ENCODE measurements around the gene DUSP23.

The DUSP23 gene

DNA sequence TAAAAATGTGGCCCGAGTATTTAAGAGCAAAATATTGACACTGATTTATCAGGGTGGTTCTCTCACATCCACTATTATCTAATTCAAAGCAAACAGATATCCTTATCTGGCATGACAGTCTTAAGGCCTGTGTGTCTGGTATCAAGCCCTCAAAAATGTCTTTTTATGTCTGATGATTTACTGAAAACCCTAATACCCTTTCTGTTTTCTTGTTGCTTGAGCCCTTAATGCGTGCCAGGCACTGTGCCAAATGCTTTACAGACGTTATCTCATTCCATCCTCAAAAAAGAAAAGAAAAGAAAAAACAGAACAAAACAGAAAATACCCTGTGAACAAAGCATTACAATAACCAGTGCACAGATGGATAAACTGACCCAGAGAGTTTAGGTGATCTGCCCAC, 5.7 kb downstream of the DUSP23 start:
- DNase-seq (ENCODE audit: low spot score) = no peak

DNA sequence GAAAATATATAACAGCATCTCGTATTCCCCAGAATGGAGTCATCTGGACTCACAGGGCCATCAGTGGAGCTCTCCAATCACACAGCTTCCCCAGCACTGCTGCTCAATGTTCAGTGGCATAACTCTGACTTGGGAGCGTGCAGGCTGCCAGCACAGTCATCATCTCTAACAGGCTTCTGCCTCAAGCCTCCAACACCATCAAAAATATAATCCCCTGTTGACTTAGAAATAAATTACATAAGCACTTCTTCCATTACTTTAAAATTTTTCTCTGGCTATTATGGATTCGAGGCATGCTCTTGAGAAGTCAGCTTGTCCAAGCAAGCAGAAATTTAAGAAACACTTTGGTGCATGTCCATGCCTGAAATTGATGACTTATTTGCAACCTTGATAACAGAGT, 6.2 kb downstream of the DUSP23 start:
- DNase-seq (ENCODE audit: low spot score) = no peak

- peak; percentile 39 for DNase-seq (ENCODE audit: low spot score)
Observed at GRCh38 chr1:159790237-159790917, 9.6 kb downstream of the DUSP23 start.

DNA sequence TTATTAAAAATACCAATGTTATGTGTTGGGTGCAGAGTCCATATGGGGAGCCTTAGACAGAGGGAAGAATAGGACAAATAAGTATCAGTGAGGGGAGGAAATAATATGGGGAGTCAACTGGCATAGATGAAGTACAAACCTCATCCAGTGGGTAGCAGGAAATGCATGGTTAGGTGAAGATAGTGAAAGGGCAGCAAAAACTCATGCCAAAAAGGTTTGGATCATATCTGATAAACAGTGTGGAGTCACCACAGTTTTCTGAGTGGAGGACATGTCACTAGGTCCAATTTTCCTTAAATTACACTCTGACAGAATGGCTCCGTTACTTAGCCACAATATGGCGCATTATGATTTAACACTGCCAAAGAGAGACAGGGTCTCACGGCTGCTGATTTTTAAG, 10.3 kb downstream of the DUSP23 start:
- no peak for DNase-seq (ENCODE audit: low spot score)

GRCh38 chr1:159791461-159791860, 10.7 kb downstream of the DUSP23 start:
- no peak for DNase-seq (ENCODE audit: low spot score)

- DNase-seq (ENCODE audit: low spot score) = no peak
Observed at GRCh38 chr1:159795534-159795933, 14.8 kb downstream of the DUSP23 start.

- DNase-seq (ENCODE audit: low spot score) = peak; percentile 56
Observed at GRCh38 chr1:159798893-159799292, 18.1 kb downstream of the DUSP23 start.

DNA sequence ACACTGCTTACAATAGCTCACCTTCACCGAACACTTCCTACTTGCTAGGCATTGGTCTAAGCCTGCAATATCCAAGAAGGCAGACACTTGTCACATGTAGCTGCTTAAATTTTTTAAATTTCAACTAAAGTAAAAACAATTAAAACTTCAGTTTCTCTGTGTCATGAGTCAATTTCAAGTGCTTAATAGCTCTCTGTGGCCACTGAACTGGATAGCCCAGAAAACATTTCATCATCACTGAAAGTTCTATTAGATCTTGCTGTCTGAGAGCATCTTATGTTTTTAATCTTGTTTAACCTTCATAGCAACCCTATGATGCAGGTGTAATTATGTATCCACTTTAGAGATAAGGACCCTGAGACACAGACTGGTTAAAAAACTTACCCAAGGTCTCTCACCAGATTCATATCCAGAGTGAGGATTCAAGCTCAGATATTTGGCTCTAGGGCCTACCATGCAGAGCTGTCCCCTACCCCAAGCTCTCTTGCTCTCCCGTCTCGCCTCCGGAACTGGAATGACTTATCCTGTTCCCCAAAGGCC, 18.8 kb downstream of the DUSP23 start:
- no peak for DNase-seq (ENCODE audit: low spot score)

DNA sequence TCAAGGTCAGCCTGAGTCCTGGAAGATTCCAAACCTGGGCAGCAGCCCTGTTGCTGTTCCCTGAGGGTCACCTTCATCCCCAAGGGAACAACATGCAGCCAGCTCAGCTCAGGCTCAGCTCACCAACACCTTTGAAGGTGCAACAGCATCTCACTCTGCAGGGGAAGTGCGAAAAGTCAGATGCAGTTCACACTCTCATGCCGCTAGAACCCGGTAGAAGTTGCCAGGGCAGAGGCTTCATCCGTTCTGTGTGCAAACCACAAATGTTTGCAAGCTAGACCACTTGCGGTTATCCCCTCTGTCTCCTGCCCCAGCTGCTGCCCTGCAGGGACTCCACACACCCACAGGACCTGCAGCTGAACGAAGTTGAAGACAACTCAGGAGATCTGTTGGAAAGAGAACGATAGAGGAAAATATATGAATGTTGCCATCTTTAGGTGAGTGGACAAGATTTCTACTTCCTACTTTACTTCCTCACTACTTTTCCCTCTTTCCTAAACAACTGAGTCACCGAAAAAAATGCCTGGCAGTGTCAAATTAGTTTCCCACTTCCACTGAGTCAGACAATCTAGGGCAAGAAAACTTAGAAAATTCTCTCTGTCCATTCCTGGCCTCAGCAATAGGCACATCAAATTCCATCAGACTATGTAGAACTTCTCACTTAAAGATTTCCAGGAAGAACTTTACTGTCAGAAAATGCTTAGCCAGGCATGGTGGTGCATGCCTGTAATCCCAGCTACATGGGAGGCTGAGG, 19.6 kb downstream of the DUSP23 start:
- no peak for DNase-seq (ENCODE audit: low spot score)

- DNase-seq (ENCODE audit: low spot score) = no peak
Observed at GRCh38 chr1:159802111-159802510, 21.3 kb downstream of the DUSP23 start, which contains the start of gene FCRL6. Gene FCRL6 (plus strand): TSS chr1:159802360. CDS start chr1:159802425, 65 bp downstream.

DNA sequence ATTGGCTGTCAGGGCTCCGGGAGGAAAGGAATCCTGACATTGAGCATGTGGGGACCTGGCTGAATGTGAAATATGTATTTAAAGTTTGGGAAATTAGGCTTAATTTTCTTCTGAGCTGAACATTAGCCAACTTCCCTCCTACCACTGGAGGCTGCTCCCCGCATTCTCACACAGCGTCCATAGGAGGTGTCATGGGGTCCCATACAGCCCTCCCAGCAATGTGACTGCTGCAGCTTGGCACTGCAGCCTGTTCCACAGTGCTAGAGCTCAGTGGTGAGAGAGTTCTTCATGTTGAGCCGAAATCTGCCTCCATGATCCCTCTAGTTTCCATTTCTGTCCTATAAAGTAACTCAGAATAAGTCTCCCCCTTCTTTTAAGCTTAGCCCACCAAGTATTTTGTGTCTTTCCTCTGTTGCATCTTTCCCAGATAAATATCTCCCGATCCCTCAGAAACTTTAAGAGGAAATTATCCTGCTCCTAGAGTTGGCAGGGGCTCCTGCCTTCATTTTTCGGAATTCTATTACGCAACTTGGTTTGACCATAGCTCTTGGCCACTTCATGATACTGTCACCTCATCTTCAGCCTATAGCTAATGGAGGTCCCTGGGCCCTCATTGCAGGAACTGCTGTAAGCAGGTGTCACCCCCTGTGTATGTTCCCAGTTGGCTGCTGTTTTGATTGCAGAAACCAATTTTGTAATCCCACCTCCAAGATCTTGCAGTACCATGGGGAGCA, 23.4 kb downstream of the DUSP23 start:
- DNase-seq (ENCODE audit: low spot score) = no peak

DNA sequence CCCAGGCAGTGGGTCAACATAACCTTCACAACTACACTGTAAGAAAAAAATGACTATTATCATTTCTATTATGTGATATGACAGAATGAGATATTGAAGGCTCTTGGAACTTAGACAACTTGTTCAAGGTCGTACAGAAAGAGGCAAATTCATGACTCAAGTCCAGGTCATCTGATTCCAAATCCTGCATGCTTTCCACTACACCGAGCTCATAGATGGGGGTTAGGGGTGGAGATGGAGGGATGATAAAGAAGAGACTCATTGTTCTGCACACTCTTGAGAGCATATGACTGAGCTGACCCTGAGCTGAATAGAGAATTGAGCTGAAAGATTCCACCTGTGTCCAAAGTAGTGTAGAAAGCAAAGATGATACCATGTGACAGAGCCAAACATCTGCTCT, 24.2 kb downstream of the DUSP23 start:
- no peak for DNase-seq (ENCODE audit: low spot score)

GRCh38 chr1:159815926-159816325, 35.2 kb downstream of the DUSP23 start:
- no peak for DNase-seq (ENCODE audit: low spot score)

DNA sequence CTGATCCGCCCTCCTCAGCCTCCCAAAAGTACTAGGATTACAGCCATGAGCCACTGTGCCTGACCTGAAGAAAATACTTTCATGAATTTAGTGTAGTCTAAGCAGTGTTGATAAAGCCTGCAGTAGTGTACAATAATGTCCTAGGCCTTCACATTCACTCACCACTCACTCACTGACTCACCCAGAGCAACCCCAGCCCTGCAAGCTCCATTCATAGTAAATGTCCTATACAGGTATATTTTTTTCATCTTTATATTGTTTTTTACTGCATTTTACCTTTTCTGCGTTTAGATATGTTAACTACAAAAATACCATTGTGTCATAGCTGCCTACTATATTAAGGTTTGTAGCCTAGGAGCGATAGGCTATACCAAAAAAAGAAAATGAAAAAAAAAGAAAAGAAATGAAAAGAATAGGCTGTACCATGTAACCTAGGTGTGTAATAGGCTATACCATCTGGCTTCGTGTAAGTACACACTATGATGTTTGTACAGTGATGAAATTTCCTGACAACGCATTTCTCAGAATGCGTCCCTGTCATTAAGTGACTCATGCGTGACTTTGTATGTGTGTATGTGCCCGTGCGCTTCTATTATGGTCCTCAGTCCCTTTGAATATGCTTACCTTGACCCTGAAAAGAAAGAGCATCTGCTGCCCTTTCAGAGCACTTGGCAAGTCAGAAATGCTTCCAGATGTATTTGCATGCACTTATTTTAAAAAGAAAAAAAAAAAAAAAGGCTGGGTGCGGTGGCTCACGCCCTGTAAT, 36.7 kb downstream of the DUSP23 start:
- DNase-seq (ENCODE audit: low spot score) = no peak

DNA sequence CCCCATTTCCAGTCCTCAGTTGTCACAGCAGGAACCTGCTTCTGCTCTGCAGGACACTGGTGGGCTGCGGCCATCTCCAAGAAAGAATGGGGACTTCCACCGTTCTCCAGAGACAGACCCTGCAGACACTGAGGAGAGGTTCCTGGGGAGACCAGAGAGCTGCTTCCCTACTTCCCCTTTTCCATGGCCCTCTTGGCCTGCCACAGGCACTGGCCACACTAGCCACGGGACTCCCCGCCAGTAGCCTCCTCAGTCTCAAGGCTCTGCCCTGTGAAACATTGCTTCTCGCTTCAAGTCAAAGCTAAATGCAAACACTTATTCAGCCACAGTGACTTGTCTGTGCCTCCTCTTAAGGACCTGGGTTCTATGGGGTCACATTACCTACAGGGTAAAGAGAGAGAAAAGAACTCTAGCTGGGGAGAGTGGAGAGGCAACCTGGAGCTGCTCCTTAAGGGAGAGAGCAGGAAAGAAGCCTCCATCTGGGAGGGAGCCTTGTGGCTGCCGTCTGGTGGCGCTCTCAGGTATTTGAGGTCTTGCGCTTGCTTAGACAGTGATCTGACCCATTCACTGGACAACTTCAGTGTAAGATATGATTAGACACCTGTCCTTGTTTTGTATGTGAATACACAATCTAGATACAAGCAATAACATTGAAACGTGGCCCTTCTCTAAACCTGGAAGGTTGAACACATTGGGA, 40.6 kb downstream of the DUSP23 start:
- DNase-seq (ENCODE audit: low spot score) = no peak

- DNase-seq (ENCODE audit: low spot score) = no peak
Observed at GRCh38 chr1:159823406-159823805, 42.6 kb downstream of the DUSP23 start.

DNA sequence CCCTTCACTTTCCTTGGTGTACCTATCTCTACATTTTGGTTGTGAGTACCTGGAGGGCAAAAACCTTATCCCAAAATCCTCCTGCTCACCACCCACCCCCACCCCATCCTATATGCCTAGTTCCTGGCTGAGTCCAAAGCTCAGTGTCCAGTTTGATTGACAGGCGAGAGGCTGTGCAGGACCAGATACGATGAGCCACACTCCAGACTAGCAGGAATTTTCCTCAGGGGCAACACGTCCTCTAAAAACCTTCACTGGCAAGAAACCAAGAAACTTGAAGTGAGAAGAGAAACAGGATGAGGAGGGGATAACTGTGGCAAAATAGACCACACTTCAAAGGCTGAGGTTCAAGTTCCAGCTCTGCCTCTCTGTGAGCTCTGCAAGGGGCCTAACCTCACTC, 44.8 kb downstream of the DUSP23 start:
- no peak for DNase-seq (ENCODE audit: low spot score)

DNA sequence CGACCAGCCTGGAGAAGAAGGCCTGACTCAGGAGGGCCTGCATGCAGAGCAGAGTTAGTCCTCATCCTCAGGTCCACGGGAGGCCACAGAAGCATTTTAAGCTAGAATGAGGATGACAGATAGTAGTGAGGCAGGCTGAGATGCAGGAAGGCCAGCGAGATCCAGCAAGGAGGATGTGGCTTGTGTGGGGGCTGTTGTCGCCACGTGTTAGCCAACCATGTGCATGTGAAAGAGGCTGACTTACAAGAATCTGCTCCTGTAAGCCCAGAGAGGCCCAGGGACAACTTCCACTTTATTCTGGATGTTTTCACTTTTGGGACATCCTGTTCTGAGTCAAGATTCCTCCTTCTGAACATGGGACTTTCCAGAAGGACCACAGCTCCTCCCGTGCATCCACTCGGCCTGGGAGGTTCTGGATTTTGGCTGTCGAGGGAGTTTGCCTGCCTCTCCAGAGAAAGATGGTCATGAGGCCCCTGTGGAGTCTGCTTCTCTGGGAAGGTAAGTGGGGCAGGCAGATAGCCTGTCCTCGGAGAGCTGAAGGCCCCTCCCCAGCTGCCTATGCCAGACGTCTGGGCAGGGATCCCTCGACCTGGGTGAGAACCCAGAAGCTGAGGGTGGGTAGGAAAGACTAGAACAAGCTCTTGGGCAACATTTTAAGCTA, 45.8 kb downstream of the DUSP23 start, which contains the start of gene SLAMF8:
Gene SLAMF8, plus strand, starts transcription at position 433 of the 661 bp plus-strand sequence. Its CDS starts 26 bp downstream, at position 459.
- no peak for DNase-seq (ENCODE audit: low spot score)

- no peak for DNase-seq (ENCODE audit: low spot score)
Observed at GRCh38 chr1:159827102-159827490, 46.3 kb downstream of the DUSP23 start.

DNA sequence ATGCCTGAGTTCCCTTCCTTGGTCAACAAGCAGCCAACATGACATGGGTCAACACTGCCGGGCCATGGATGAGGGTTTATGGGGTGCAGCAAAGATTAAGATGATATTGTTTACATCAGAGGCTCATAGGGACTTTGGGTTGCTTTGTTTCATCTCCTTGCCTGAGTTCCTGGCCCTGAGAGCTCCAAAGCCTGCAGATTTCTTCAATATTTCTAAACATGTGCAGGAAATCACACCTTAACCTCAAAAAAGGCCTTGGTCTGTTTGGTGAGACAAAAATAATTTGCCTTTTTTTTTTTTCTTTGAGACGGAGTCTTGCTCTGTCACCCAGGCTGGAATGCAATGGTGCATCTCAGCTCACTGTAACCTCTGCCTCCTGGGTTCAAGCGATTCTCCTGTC, 46.8 kb downstream of the DUSP23 start:
- DNase-seq (ENCODE audit: low spot score) = no peak

DNA sequence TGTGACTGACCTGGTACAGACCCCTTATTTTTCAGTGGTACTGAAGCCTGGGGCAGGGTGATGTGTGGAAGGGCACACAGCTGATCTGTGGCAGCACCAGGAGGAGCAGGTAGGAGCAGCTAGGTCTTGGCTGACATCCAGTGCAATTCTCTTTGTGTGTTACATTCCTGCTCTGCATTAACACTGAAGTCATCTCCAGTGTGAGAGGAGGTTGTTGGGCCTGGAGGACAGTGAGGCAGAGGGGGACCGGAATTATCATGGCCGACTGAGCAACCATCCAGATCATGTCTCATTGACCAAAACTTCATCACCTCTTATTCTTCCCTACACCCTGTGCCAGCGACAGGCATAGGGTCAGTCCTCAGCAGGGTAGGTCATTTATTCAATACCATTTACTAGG, 47.4 kb downstream of the DUSP23 start:
- DNase-seq (ENCODE audit: low spot score) = no peak

All from HuH-7 (cell line).